Testis (tissue), 3 donors: ENCODE measurements around the gene RASIP1. TPM values are rescaled to one million over a fixed set of nuclear protein-coding genes. Genes with fewer than 3 reads are reported as not detected.

Experiments used
- DNase-seq: peaks from one replicate; pipeline ENCODE4 v3.0.0-alpha.2; 2019
- H3K27ac ChIP-seq, 2 donors: fragments of 200-600 bp; sonication (generic); one replicate each; pipeline ENCODE4 v1.5.1; 2019
- H3K27me3 ChIP-seq: fragments of 200-600 bp; sonication (generic); one replicate; pipeline ENCODE4 v1.5.1; 2019
- H3K36me3 ChIP-seq: fragments of 200-600 bp; sonication (generic); one replicate; pipeline ENCODE4 v1.5.1; 2017; ENCODE audit warnings: low read depth; ENCODE audit errors: missing control alignments
- H3K4me1 ChIP-seq: fragments of 200-600 bp; sonication (generic); one replicate; pipeline ENCODE4 v1.5.1; 2019
- H3K4me3 ChIP-seq, 2 donors: fragments of 200-600 bp; sonication (generic); one replicate each; pipeline ENCODE4 v1.5.1; 2017 to 2019
- H3K9me3 ChIP-seq: fragments of 200-600 bp; sonication (generic); one replicate; pipeline ENCODE4 v1.5.1; 2017
- POLR2A ChIP-seq: fragments of 450-650 bp; IDR thresholded peaks from one replicate; pipeline ENCODE4 v1.6.1; 2017; ENCODE audit warnings: antibody characterized with exemption, mild to moderate bottlenecking, moderate library complexity
- WGBS, 2 donors: methylation state at CpG; one replicate each; pipeline ENCODE4 v1.1.5; 2018; 5-methylcytosine and 5-hydroxymethylcytosine counted together
- intact Hi-C: fragments of 100-400 bp; cut with DNase I; formaldehyde crosslinking; loops from one replicate; pipeline ENCODE4 v1.15.1; 2023; ENCODE audit warnings: low total_unique reads
- polyA plus RNA-seq: library from polyadenylated mRNA; stranded (reverse); fragments of 350-450 nt; fragmentation: Illumina TruSeq; extraction: RNeasy Lipid Tissue Mini Kit (QIAGEN cat#74804); gene quantifications from one replicate; pipeline ENCODE4 v1.2.3, GENCODE V29; 2014; ENCODE audit warnings: low read depth, low replicate concordance; ENCODE audit not compliant: insufficient read depth
- total RNA-seq, 2 donors: library from RNA; depleted of rRNA; stranded (reverse); fragments of >200 nt; gene quantifications; one replicate each; pipeline ENCODE4 v1.2.3, GENCODE V29; 2016
- TF ChIP-seq, protein P1 (sequence below), 3 experiments: fragments of 450-650 bp in 2 of 3; fragments of 200-600 bp in 1 of 3; sonication (generic) in 1 of 3; IDR thresholded peaks; one replicate each; pipeline ENCODE4 v1.5.1; 2016 to 2019; ENCODE audit warnings: antibody characterized with exemption in 3 of 3, mild to moderate bottlenecking in 2 of 3, moderate library complexity in 1 of 3

Gene RASIP1
- total and polyA plus RNA-seq, 3 donors from 2014 or later: 8.8 to 21.4 (median 11.2) TPM

DNA sequence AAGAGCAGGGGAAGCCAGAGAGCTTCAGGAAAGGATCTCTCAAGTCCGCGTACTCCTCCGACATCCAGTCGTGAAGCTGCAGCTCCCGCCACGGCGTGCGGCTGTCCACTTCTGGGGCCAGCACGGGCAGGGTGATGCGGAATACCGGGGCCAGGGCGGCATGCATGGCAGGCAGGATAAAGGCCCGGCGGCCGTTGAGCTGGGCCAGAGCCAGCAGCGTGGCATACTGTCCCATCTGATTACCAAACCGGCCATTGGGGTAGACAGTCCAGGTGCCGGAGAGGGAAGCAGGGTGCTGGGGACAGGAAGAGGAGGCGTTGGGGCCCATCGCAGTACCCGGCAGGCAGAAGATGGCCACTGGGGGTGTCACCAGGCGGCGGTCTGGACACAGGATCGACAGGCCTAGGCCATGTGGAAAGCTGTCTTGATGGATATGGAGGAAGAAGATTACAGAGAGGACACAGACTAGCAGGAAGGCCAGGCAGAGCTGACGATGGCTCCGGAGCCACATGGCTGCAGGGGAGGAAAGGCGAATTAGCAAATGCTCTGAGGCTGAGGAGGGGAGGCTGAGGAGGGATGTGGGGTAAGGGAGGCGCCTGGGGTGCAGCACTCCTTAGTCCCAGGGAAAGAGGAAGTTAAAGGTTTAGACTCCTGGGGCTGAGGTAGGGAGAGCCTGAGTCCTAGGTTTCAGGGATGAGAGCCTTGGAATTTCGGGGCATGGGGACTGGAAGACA, 10.5 kb upstream of the RASIP1 start:
- no peak for DNase-seq
- no peak overlapping the region for H3K27ac ChIP-seq
- no peaks in the 10 kb centered on the region for H3K36me3 ChIP-seq
- no peak for TF ChIP-seq POLR2A
- TF ChIP-seq, protein P1, sequence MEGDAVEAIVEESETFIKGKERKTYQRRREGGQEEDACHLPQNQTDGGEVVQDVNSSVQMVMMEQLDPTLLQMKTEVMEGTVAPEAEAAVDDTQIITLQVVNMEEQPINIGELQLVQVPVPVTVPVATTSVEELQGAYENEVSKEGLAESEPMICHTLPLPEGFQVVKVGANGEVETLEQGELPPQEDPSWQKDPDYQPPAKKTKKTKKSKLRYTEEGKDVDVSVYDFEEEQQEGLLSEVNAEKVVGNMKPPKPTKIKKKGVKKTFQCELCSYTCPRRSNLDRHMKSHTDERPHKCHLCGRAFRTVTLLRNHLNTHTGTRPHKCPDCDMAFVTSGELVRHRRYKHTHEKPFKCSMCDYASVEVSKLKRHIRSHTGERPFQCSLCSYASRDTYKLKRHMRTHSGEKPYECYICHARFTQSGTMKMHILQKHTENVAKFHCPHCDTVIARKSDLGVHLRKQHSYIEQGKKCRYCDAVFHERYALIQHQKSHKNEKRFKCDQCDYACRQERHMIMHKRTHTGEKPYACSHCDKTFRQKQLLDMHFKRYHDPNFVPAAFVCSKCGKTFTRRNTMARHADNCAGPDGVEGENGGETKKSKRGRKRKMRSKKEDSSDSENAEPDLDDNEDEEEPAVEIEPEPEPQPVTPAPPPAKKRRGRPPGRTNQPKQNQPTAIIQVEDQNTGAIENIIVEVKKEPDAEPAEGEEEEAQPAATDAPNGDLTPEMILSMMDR (IDR thresholded peaks at IDR 0.05): no peak
- H3K4me1 ChIP-seq: peaks cover 27% of the 10 kb centered on the region
- no peaks in the 10 kb centered on the region for H3K9me3 ChIP-seq
- H3K27me3 ChIP-seq: no peaks in the 10 kb centered on the region
- no peak overlapping the region for H3K4me3 ChIP-seq
- WGBS, 2 donors: 78 to 81% methylated on average over 29 of the region's 29 CpGs
- intact Hi-C loops: no loop called here

GRCh38 chr19:48750351-48750750, 9.9 kb upstream of the RASIP1 start:
- Histone ChIP-seq H3K9me3 (no peaks in the 10 kb centered on the region), H3K27me3 (no peaks in the 10 kb centered on the region), H3K4me1 (peaks cover 27% of the 10 kb centered on the region), H3K4me3 (no peak overlapping the region), H3K27ac (no peak overlapping the region), H3K36me3 (no peaks in the 10 kb centered on the region)
- intact Hi-C loops: no loop called here
- DNase-seq: no peak
- 64 to 89% methylated on average over 24 to 31 of the region's 31 CpGs for WGBS, 2 donors
- TF ChIP-seq, protein P1 (IDR thresholded peaks at IDR 0.05): no peak
- TF ChIP-seq POLR2A: no peak

GRCh38 chr19:48749571-48750198, 9.3 kb upstream of the RASIP1 start:
- WGBS, 2 donors: 83 to 85% methylated on average over 4 of the region's 4 CpGs
- TF ChIP-seq POLR2A: no peak
- TF ChIP-seq, protein P1 (IDR thresholded peaks at IDR 0.05): no peak
- H3K36me3 ChIP-seq: no peaks in the 10 kb centered on the region
- no peaks in the 10 kb centered on the region for H3K27me3 ChIP-seq
- no peak overlapping the region for H3K4me3 ChIP-seq
- no peaks in the 10 kb centered on the region for H3K9me3 ChIP-seq
- H3K4me1 ChIP-seq: peaks cover 27% of the 10 kb centered on the region
- intact Hi-C loops: no loop called here
- no peak overlapping the region for H3K27ac ChIP-seq
- no peak for DNase-seq

- intact Hi-C loops: no loop called here
- Histone ChIP-seq H3K4me3 (peak within 1 kb of the TSS; percentile 58 to 66), H3K36me3 (no peaks in the 10 kb centered on the region), H3K27me3 (no peaks in the 10 kb centered on the region), H3K4me1 (peaks cover 13% of the 10 kb centered on the region), H3K9me3 (no peaks in the 10 kb centered on the region), H3K27ac (peak within 1 kb of the TSS; percentile 86 to 87)
- DNase-seq: peak; percentile 94
- TF ChIP-seq, protein P1 (IDR thresholded peaks at IDR 0.05): no peak
- no peak for TF ChIP-seq POLR2A
- 5 to 9% methylated on average over 18 to 31 of the region's 31 CpGs for WGBS, 2 donors
Observed at GRCh38 chr19:48746738-48747575, 6.5 kb upstream of the RASIP1 start, which contains the start of gene IZUMO1. TSS of gene IZUMO1 (minus strand) at chr19:48746909. CDS start at chr19:48745859, 1,050 bp downstream.
